Suppressor macrophage (primary cell): Measurements from ENCODE around the gene OSBPL1A.
A peak's percentile ranks its signal among the peaks of the same experiment; 100 is the strongest.

Experiments
- DNase-seq, 4 experiments: peaks; one replicate each; pipeline ENCODE4 v3.0.0-alpha.2; 2020 to 2022

Gene OSBPL1A

GRCh38 chr18:24214144-24214543 lies 183.5 kb downstream of the OSBPL1A start:
- DNase-seq, result no peak

- no peak for DNase-seq
Observed at GRCh38 chr18:24212939-24213338, 184.7 kb downstream of the OSBPL1A start.

- DNase-seq, result no peak
Observed at GRCh38 chr18:24209558-24209957, 188.1 kb downstream of the OSBPL1A start.

- DNase-seq, result no peak
Observed at GRCh38 chr18:24208270-24209035, 189.2 kb downstream of the OSBPL1A start.

GRCh38 chr18:24204904-24205303 lies 192.7 kb downstream of the OSBPL1A start:
- DNase-seq, result no peak

GRCh38 chr18:24201699-24202687 lies 195.6 kb downstream of the OSBPL1A start:
- no peak for DNase-seq

- DNase-seq, result no peak
Observed at GRCh38 chr18:24200494-24201290, 196.9 kb downstream of the OSBPL1A start.

GRCh38 chr18:24199372-24199962 lies 198.2 kb downstream of the OSBPL1A start:
- DNase-seq, result no peak

- DNase-seq, result peak; percentile 16 to 84 (median 70)
Observed at GRCh38 chr18:24198461-24198860, 199.2 kb downstream of the OSBPL1A start.

- no peak for DNase-seq
Observed at GRCh38 chr18:24197412-24197811, 200.2 kb downstream of the OSBPL1A start.

- no peak for DNase-seq
Observed at GRCh38 chr18:24196764-24197163, 200.9 kb downstream of the OSBPL1A start.

- DNase-seq, result no peak
Observed at GRCh38 chr18:24195296-24196053, 202.1 kb downstream of the OSBPL1A start.

- DNase-seq, result no peak
Observed at GRCh38 chr18:24190590-24190989, 207.0 kb downstream of the OSBPL1A start.

GRCh38 chr18:24189664-24190346 lies 207.8 kb downstream of the OSBPL1A start:
- DNase-seq, result no peak

- DNase-seq, result no peak
Observed at GRCh38 chr18:24189007-24189528, 208.6 kb downstream of the OSBPL1A start.

GRCh38 chr18:24188120-24188519 lies 209.5 kb downstream of the OSBPL1A start:
- no peak for DNase-seq

GRCh38 chr18:24187689-24188088 lies 209.9 kb downstream of the OSBPL1A start:
- peak in 3 of 4 experiments; percentile 12 to 30 (median 18) for DNase-seq

- peak; percentile 26 to 46 (median 44) for DNase-seq
Observed at GRCh38 chr18:24187049-24187448, 210.6 kb downstream of the OSBPL1A start.

GRCh38 chr18:24185805-24186204 lies 211.8 kb downstream of the OSBPL1A start:
- DNase-seq, result no peak

- no peak for DNase-seq
Observed at GRCh38 chr18:24181806-24182205, 215.8 kb downstream of the OSBPL1A start.

GRCh38 chr18:24180048-24180447 lies 217.6 kb downstream of the OSBPL1A start:
- no peak for DNase-seq
